Measurements from ENCODE around the gene CPNE4.

- TF ChIP-seq CTCF (IDR thresholded peaks at IDR 0.05; ENCODE audit: low read length) = no peak
- TF ChIP-seq EZH2 (IDR thresholded peaks at IDR 0.05; ENCODE audit: borderline replicate concordance, low read length) = no peak
These were observed 344.0 kb downstream of the CPNE4 start for GRCh38 chr3:131690800-131691199.

Data from OCI-LY1 (cell line).